ENCODE data around the gene USP48. TPM values are rescaled to one million over a fixed set of nuclear protein-coding genes. Genes with fewer than 3 reads are reported as not detected.

The USP48 gene
- total RNA-seq, 2 experiments from 2014 or later: 83.9 to 96.8 TPM

GRCh38 chr1:21741206-21741605, 41.7 kb downstream of the USP48 start:
- Mint-ChIP-seq H3K36me3 (peaks cover 28% of the 10 kb centered on the region), H3K4me3 (no peak overlapping the region), H3K4me1 (peaks cover 30% of the 10 kb centered on the region), H3K27ac (no peak overlapping the region), H3K27me3 (no peaks in the 10 kb centered on the region), H3K9me3 (ENCODE audit: low read depth) (no peaks in the 10 kb centered on the region)
- CTCF ChIA-PET: no interaction called here
- DNase-seq: no peak
- ATAC-seq: no peak

- peaks cover 13% of the 10 kb centered on the region for H3K4me1 Mint-ChIP-seq
- no peaks in the 10 kb centered on the region for H3K27me3 Mint-ChIP-seq
- no peak for ATAC-seq
- no peak for DNase-seq
- CTCF ChIA-PET: no interaction called here
- H3K9me3 Mint-ChIP-seq (ENCODE audit: low read depth): no peaks in the 10 kb centered on the region
- H3K36me3 Mint-ChIP-seq: peaks cover 44% of the 10 kb centered on the region
- no peak overlapping the region for H3K27ac Mint-ChIP-seq
- H3K4me3 Mint-ChIP-seq: no peak overlapping the region
Observed at GRCh38 chr1:21736876-21737275, 46.1 kb downstream of the USP48 start.

- Mint-ChIP-seq H3K27me3 (no peaks in the 10 kb centered on the region), H3K4me1 (peaks cover 9% of the 10 kb centered on the region), H3K36me3 (peaks cover 44% of the 10 kb centered on the region), H3K9me3 (ENCODE audit: low read depth) (no peaks in the 10 kb centered on the region), H3K27ac (no peak overlapping the region), H3K4me3 (no peak overlapping the region)
- CTCF ChIA-PET: no interaction called here
- DNase-seq (no peak), ATAC-seq (no peak)
Observed at GRCh38 chr1:21736011-21736410, 46.9 kb downstream of the USP48 start.

DNA sequence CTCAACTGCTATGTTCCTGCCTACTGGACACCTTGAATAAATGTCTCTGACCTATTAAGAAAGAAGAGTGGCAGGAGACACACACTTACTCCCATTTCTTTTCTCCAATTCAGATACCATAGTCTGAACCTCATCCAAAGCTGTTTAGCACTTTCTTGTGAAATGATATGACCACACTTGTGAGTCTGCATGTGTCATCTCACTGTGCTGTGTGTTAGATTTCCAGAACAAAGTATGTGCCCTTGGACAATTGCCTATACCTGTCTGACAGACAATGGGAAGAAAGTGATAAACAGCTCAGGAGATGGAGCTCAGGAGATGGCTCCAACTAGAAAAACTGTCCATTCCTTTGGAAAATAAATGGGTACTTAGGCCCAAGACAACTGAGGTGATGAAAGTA, 48.4 kb downstream of the USP48 start:
- no peak for ATAC-seq
- H3K36me3 Mint-ChIP-seq: peaks cover 36% of the 10 kb centered on the region
- CTCF ChIA-PET: no interaction called here

GRCh38 chr1:21732664-21733063, 50.3 kb downstream of the USP48 start:
- peaks cover 40% of the 10 kb centered on the region for H3K36me3 Mint-ChIP-seq
- H3K4me3 Mint-ChIP-seq: no peak overlapping the region
- ATAC-seq: no peak
- H3K9me3 Mint-ChIP-seq (ENCODE audit: low read depth): no peaks in the 10 kb centered on the region
- H3K27ac Mint-ChIP-seq: no peak overlapping the region
- H3K27me3 Mint-ChIP-seq: no peaks in the 10 kb centered on the region
- no peak for DNase-seq
- no peaks in the 10 kb centered on the region for H3K4me1 Mint-ChIP-seq
- CTCF ChIA-PET: no interaction called here

More for the DNA sequence above, 48.4 kb downstream of the USP48 start:
- DNase-seq: no peak
- H3K27ac Mint-ChIP-seq: no peak overlapping the region
- no peaks in the 10 kb centered on the region for H3K4me1 Mint-ChIP-seq
- H3K4me3 Mint-ChIP-seq: no peak overlapping the region
- H3K9me3 Mint-ChIP-seq (ENCODE audit: low read depth): no peaks in the 10 kb centered on the region
- H3K27me3 Mint-ChIP-seq: no peaks in the 10 kb centered on the region

DNA sequence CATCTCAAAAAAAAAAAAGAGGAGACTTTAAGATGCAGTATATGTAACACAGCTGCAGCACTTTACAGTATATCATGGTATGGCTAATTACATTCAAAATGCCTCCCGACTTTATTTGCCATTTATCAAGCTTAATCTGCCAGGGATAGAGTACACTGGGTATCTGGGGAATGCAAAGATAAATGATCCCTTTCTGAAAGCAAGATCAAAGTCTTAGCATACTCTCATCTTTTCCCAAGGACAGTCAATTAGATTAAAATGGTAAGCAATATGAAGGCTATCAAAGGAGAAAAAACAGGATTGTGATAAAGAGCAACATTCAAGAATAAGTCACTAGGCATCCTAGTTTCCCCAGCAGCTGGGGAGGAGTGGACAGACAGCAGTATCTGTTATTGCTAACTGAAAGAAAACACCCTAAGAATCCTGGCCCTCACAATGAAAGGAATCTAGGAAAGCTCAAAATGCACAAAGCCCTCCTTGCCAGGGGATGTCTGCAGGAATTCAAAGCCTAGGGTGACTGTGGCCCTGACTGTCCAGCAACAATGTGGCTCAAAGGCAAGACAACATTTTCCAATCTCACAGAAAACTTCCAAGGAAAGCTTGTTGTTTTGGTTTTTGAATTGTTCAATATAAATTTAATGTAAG, 57.1 kb downstream of the USP48 start:
- no peaks in the 10 kb centered on the region for H3K27me3 Mint-ChIP-seq
- CTCF ChIA-PET: no interaction called here
- H3K36me3 Mint-ChIP-seq: peaks cover 38% of the 10 kb centered on the region
- no peaks in the 10 kb centered on the region for H3K9me3 Mint-ChIP-seq (ENCODE audit: low read depth)
- no peak overlapping the region for H3K4me3 Mint-ChIP-seq
- H3K4me1 Mint-ChIP-seq: no peaks in the 10 kb centered on the region
- ATAC-seq (no peak), DNase-seq (no peak)
- no peak overlapping the region for H3K27ac Mint-ChIP-seq

- ATAC-seq (no peak), DNase-seq (no peak)
- peaks cover 37% of the 10 kb centered on the region for H3K36me3 Mint-ChIP-seq
- H3K27me3 Mint-ChIP-seq: no peaks in the 10 kb centered on the region
- no peaks in the 10 kb centered on the region for H3K9me3 Mint-ChIP-seq (ENCODE audit: low read depth)
- H3K4me1 Mint-ChIP-seq: no peaks in the 10 kb centered on the region
- H3K4me3 Mint-ChIP-seq: no peak overlapping the region
- no peak overlapping the region for H3K27ac Mint-ChIP-seq
- CTCF ChIA-PET: no interaction called here
Observed at GRCh38 chr1:21724570-21724969, 58.4 kb downstream of the USP48 start.

DNA sequence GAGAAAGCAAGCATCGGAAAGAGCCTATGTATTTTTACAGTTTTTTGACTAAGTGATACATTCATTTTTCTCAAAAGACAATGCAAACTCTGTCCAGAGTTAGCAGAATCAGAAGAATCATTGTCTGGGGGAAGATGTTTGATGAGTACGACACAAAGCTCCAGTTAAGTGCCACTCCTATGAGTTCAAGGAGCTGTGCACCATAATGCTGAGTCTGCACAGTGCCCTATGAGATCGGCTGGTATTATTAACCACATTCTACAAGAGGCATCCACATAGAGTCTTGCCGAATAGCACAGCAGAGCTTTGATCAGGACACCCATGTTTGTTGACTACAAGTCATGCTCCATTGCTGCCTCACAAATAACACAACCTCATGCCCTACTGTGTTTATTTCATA, 58.9 kb downstream of the USP48 start:
- Mint-ChIP-seq H3K4me1 (no peaks in the 10 kb centered on the region), H3K27ac (no peak overlapping the region), H3K27me3 (no peaks in the 10 kb centered on the region), H3K9me3 (ENCODE audit: low read depth) (no peaks in the 10 kb centered on the region), H3K36me3 (peaks cover 36% of the 10 kb centered on the region), H3K4me3 (no peak overlapping the region)
- DNase-seq (no peak), ATAC-seq (no peak)
- CTCF ChIA-PET: no interaction called here

GRCh38 chr1:21721295-21721985, 61.5 kb downstream of the USP48 start:
- H3K27me3 Mint-ChIP-seq: no peaks in the 10 kb centered on the region
- DNase-seq: no peak
- no peak overlapping the region for H3K4me3 Mint-ChIP-seq
- H3K27ac Mint-ChIP-seq: no peak overlapping the region
- no peaks in the 10 kb centered on the region for H3K4me1 Mint-ChIP-seq
- no peaks in the 10 kb centered on the region for H3K9me3 Mint-ChIP-seq (ENCODE audit: low read depth)
- peaks cover 39% of the 10 kb centered on the region for H3K36me3 Mint-ChIP-seq
- CTCF ChIA-PET: no interaction called here
- no peak for ATAC-seq

GRCh38 chr1:21716169-21716568, 66.8 kb downstream of the USP48 start:
- ATAC-seq: no peak
- H3K27ac Mint-ChIP-seq: no peak overlapping the region
- no peaks in the 10 kb centered on the region for H3K27me3 Mint-ChIP-seq
- H3K4me3 Mint-ChIP-seq: no peak overlapping the region
- peaks cover 47% of the 10 kb centered on the region for H3K36me3 Mint-ChIP-seq
- DNase-seq: no peak
- peaks cover 5% of the 10 kb centered on the region for H3K4me1 Mint-ChIP-seq
- CTCF ChIA-PET: no interaction called here
- H3K9me3 Mint-ChIP-seq (ENCODE audit: low read depth): no peaks in the 10 kb centered on the region

- no peaks in the 10 kb centered on the region for H3K9me3 Mint-ChIP-seq (ENCODE audit: low read depth)
Observed at GRCh38 chr1:21707891-21708290, 75.1 kb downstream of the USP48 start.

GRCh38 chr1:21707086-21707840, 75.7 kb downstream of the USP48 start:
- CTCF ChIA-PET: interaction anchor here (0.8 to 1.4 kb wide), 2 partner anchors 10 to 256 kb away, joined by 3 to 4 read pairs; no protein-coding TSS in a partner anchor
- Mint-ChIP-seq H3K4me3 (no peak overlapping the region), H3K27me3 (no peaks in the 10 kb centered on the region), H3K27ac (no peak overlapping the region), H3K9me3 (ENCODE audit: low read depth) (no peaks in the 10 kb centered on the region), H3K4me1 (peaks cover 14% of the 10 kb centered on the region), H3K36me3 (peaks cover 39% of the 10 kb centered on the region)
- DNase-seq (no peak), ATAC-seq (no peak)

More at GRCh38 chr1:21707891-21708290, 75.1 kb downstream of the USP48 start:
- H3K4me1 Mint-ChIP-seq: peaks cover 14% of the 10 kb centered on the region
- no peak for DNase-seq
- H3K4me3 Mint-ChIP-seq: no peak overlapping the region
- H3K27ac Mint-ChIP-seq: no peak overlapping the region
- H3K36me3 Mint-ChIP-seq: peaks cover 37% of the 10 kb centered on the region
- H3K27me3 Mint-ChIP-seq: no peaks in the 10 kb centered on the region
- ATAC-seq: no peak
- CTCF ChIA-PET: interaction anchor here (1.4 kb wide), 1 partner anchor 256 kb away, joined by 4 read pairs; no protein-coding TSS in a partner anchor

- Mint-ChIP-seq H3K9me3 (ENCODE audit: low read depth) (no peaks in the 10 kb centered on the region), H3K27me3 (no peaks in the 10 kb centered on the region), H3K27ac (no peak overlapping the region), H3K4me1 (peaks cover 14% of the 10 kb centered on the region), H3K4me3 (no peak overlapping the region), H3K36me3 (peaks cover 41% of the 10 kb centered on the region)
- CTCF ChIA-PET: interaction anchor here (0.8 to 1.4 kb wide), 2 partner anchors 9 to 257 kb away, joined by 3 to 4 read pairs; no protein-coding TSS in a partner anchor
- no peak for DNase-seq
- ATAC-seq: no peak
Observed at GRCh38 chr1:21706151-21706835, 76.7 kb downstream of the USP48 start.
